ENCODE results near the gene MTHFD1. TPM values are rescaled to one million over a fixed set of nuclear protein-coding genes. Genes with fewer than 3 reads are reported as not detected.

Gene MTHFD1
- total RNA-seq, 2 donors from 2014 or later: 103 to 116 TPM

DNA sequence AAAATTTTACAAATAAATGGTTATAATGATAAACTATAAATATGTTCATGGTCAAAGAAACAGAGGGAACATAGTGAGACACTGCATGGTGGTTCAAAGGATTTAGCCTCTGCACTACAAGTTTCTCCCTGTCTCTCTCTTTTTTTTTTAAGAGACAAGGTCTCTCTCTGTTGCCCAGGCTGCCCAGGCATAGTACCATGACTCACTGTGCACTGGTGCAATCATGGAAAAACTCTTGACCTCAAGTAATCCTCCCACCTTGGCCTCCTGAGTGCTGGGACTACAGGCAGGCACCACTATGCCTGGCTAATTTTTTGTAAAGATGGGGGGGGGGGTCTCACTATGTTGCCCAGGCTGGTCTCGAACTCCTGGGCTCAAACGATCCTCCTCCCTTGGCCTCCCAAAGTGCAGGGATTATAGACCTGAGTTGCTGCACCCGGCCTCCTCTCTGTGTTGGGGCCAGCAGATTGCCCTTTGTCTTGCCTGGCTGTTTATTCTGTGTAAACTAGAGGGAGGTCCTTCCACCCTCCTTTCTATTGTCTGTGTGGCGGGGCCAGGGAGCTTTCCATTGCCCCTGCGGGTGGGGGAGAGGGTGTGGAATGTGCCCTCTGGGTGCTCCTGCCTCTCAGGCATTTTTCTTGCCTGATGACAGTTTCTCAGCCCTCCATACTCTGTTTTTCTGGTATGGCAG is 22.1 kb downstream of the MTHFD1 start:
- WGBS, 2 experiments (ENCODE audit: insufficient coverage in 1 of 2, insufficient read length in 1 of 2): 76% methylated on average over 5 of the region's 5 CpGs; no CpG with 5 or more reads in 1 of the 2 experiments
- TF ChIP-seq, protein P1, sequence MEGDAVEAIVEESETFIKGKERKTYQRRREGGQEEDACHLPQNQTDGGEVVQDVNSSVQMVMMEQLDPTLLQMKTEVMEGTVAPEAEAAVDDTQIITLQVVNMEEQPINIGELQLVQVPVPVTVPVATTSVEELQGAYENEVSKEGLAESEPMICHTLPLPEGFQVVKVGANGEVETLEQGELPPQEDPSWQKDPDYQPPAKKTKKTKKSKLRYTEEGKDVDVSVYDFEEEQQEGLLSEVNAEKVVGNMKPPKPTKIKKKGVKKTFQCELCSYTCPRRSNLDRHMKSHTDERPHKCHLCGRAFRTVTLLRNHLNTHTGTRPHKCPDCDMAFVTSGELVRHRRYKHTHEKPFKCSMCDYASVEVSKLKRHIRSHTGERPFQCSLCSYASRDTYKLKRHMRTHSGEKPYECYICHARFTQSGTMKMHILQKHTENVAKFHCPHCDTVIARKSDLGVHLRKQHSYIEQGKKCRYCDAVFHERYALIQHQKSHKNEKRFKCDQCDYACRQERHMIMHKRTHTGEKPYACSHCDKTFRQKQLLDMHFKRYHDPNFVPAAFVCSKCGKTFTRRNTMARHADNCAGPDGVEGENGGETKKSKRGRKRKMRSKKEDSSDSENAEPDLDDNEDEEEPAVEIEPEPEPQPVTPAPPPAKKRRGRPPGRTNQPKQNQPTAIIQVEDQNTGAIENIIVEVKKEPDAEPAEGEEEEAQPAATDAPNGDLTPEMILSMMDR (conservative IDR thresholded peaks at IDR 0.05): no peak
- no peaks in the 10 kb centered on the region for H3K27me3 ChIP-seq (ENCODE audit: control insufficient read depth, insufficient read depth, low read length, poor library complexity, severe bottlenecking)
- no peaks in the 10 kb centered on the region for H3K4me1 ChIP-seq (ENCODE audit: control insufficient read depth, insufficient read depth, low read length)
- H3K4me1 Mint-ChIP-seq: peaks cover 4% of the 10 kb centered on the region
- H3K36me3 Mint-ChIP-seq (ENCODE audit: low read depth): peaks cover 36% of the 10 kb centered on the region
- peak; percentile 80 for DNase-seq
- H3K9me3 Mint-ChIP-seq: no peaks in the 10 kb centered on the region
- H3K4me3 Mint-ChIP-seq: no peak overlapping the region
- H3K9me3 ChIP-seq (ENCODE audit: control insufficient read depth, low read length): no peaks in the 10 kb centered on the region
- no peaks in the 10 kb centered on the region for H3K27me3 Mint-ChIP-seq (ENCODE audit: insufficient read depth)
- H3K4me3 ChIP-seq (ENCODE audit: low read length): no peak overlapping the region
- no peak overlapping the region for H3K27ac Mint-ChIP-seq
- no peak overlapping the region for H3K9ac ChIP-seq (ENCODE audit: extremely low read depth, low read length, poor library complexity, severe bottlenecking)
- peaks cover 44% of the 10 kb centered on the region for H3K36me3 ChIP-seq (ENCODE audit: control insufficient read depth, insufficient read depth, low read length)
- peak overlapping the region; percentile 66 for H3K27ac ChIP-seq (ENCODE audit: low read depth, low read length)

DNA sequence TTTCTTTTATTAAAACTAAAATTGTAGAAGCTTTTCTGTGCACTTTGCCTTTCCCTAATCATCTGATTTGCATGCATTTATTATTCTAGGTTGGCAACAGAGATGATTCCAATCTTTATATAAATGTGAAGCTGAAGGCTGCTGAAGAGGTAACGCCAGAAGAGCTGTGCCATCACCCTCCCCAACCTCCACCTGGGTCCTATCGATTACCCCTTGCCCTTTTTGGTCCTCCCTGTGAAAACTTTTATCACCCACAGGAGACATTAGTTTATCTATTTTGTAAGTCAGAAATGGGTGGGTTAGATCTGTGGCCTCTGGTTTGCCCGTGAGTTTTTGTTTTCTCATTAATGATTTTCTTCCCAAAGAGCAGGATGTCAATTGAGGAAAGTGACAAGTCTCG is 22.8 kb downstream of the MTHFD1 start:
- no peaks in the 10 kb centered on the region for H3K27me3 Mint-ChIP-seq (ENCODE audit: insufficient read depth)
- DNase-seq: no peak
- Histone ChIP-seq H3K36me3 (ENCODE audit: control insufficient read depth, insufficient read depth, low read length) (peaks cover 46% of the 10 kb centered on the region), H3K4me3 (ENCODE audit: low read length) (no peak overlapping the region), H3K4me1 (ENCODE audit: control insufficient read depth, insufficient read depth, low read length) (no peaks in the 10 kb centered on the region), H3K9ac (ENCODE audit: extremely low read depth, low read length, poor library complexity, severe bottlenecking) (no peak overlapping the region), H3K27ac (ENCODE audit: low read depth, low read length) (no peak overlapping the region), H3K27me3 (ENCODE audit: control insufficient read depth, insufficient read depth, low read length, poor library complexity, severe bottlenecking) (no peaks in the 10 kb centered on the region), H3K9me3 (ENCODE audit: control insufficient read depth, low read length) (no peaks in the 10 kb centered on the region)
- no peak overlapping the region for H3K4me3 Mint-ChIP-seq
- TF ChIP-seq, protein P1 (conservative IDR thresholded peaks at IDR 0.05): no peak
- H3K27ac Mint-ChIP-seq: no peak overlapping the region
- 93 to 97% methylated on average over 2 to 4 of the region's 4 CpGs for WGBS, 2 experiments (ENCODE audit: insufficient coverage in 1 of 2, insufficient read length in 1 of 2)
- peaks cover 44% of the 10 kb centered on the region for H3K36me3 Mint-ChIP-seq (ENCODE audit: low read depth)
- H3K4me1 Mint-ChIP-seq: peaks cover 4% of the 10 kb centered on the region
- no peaks in the 10 kb centered on the region for H3K9me3 Mint-ChIP-seq

DNA sequence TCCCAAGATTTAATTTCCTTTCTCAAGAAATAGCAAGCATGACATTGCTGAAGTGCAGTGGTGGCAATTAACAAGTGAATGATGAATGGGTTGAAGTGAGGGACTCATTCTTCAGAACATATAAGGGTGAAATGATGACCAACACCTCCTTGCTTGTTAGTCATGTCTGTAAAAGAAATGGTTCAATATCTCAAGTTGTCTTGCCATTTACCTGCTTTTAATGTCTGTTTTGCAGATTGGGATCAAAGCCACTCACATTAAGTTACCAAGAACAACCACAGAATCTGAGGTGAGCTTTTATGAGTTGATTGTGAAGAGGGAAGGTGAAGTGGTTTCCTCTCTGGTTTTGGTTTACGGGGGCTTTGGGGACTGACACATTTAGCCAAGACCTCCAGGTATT is 24.1 kb downstream of the MTHFD1 start:
- no peaks in the 10 kb centered on the region for H3K27me3 ChIP-seq (ENCODE audit: control insufficient read depth, insufficient read depth, low read length, poor library complexity, severe bottlenecking)
- H3K27ac Mint-ChIP-seq: no peak overlapping the region
- TF ChIP-seq, protein P1 (conservative IDR thresholded peaks at IDR 0.05): no peak
- no peaks in the 10 kb centered on the region for H3K9me3 ChIP-seq (ENCODE audit: control insufficient read depth, low read length)
- H3K27ac ChIP-seq (ENCODE audit: low read depth, low read length): no peak overlapping the region
- peaks cover 51% of the 10 kb centered on the region for H3K36me3 ChIP-seq (ENCODE audit: control insufficient read depth, insufficient read depth, low read length)
- H3K9ac ChIP-seq (ENCODE audit: extremely low read depth, low read length, poor library complexity, severe bottlenecking): no peak overlapping the region
- H3K9me3 Mint-ChIP-seq: no peaks in the 10 kb centered on the region
- peaks cover 4% of the 10 kb centered on the region for H3K4me1 Mint-ChIP-seq
- 83 to 94% methylated on average over 1 of the region's 1 CpG for WGBS, 2 experiments (ENCODE audit: insufficient coverage in 1 of 2, insufficient read length in 1 of 2)
- H3K4me1 ChIP-seq (ENCODE audit: control insufficient read depth, insufficient read depth, low read length): no peaks in the 10 kb centered on the region
- H3K27me3 Mint-ChIP-seq (ENCODE audit: insufficient read depth): no peaks in the 10 kb centered on the region
- peaks cover 50% of the 10 kb centered on the region for H3K36me3 Mint-ChIP-seq (ENCODE audit: low read depth)
- H3K4me3 ChIP-seq (ENCODE audit: low read length): no peak overlapping the region
- H3K4me3 Mint-ChIP-seq: no peak overlapping the region
- no peak for DNase-seq
